B cell (primary cell): Measurements from ENCODE around the gene TYK2. TPM values are rescaled to one million over a fixed set of nuclear protein-coding genes. Genes with fewer than 3 reads are reported as not detected.

ENCODE experiments used
- ATAC-seq: fragments of 200-7000 bp; cut with Tn5 transposase; one replicate; pipeline ENCODE4 v1.10.0; 2021; ENCODE audit warnings: low read depth, mild to moderate bottlenecking, moderate number of reproducible peaks, moderate library complexity
- CTCF ChIA-PET: fragments of 350-600 bp; sonication (Branson Sonifier 250); formaldehyde crosslinking; loops from one replicate; lab custom pipeline; 2021; ENCODE audit warnings: antibody characterized with exemption, inconsistent platforms; lab: Charles Lee
- POLR2A ChIA-PET: fragments of 350-600 bp; sonication (Branson Sonifier 250); formaldehyde crosslinking; loops from one replicate; lab custom pipeline; 2021; ENCODE audit warnings: antibody characterized with exemption; lab: Charles Lee
- DNase-seq: peaks from one replicate; pipeline ENCODE4 v3.0.0; 2013
- H2AFZ ChIP-seq: 2 replicates; pipeline ENCODE4 v1.6.1; 2012; ENCODE audit warnings: mild to moderate bottlenecking, low read depth, low read length; ENCODE audit not compliant: insufficient read depth, poor library complexity, severe bottlenecking
- H3K27ac ChIP-seq, 2 donors: 1 replicate in 1 of 2; 2 replicates in 1 of 2; pipeline ENCODE4 v1.5.1; 2012 to 2013; ENCODE audit warnings: low read length in 2 of 2, mild to moderate bottlenecking in 2 of 2, moderate library complexity in 1 of 2
- H3K27me3 ChIP-seq, 4 experiments: fragments of 200-600 bp in 1 of 4; sonication (generic) in 1 of 4; replicated peaks in 1 of 4; 1 replicate in 2 of 4; 2 replicates in 2 of 4; pipeline versions ENCODE4 v1.6.1 to v1.7.0; 2013 to 2016; ENCODE audit warnings: low read length in 3 of 4, mild to moderate bottlenecking in 2 of 4, mixed read lengths in 1 of 4, moderate library complexity in 1 of 4; ENCODE audit not compliant: insufficient read depth in 4 of 4, control insufficient read depth in 3 of 4; ENCODE audit errors: control extremely low read depth in 1 of 4
- H3K36me3 ChIP-seq, 2 experiments: replicated peaks in 1 of 2; 1 replicate in 1 of 2; 2 replicates in 1 of 2; pipeline versions ENCODE4 v1.6.1 to v1.7.1; 2013; ENCODE audit warnings: low read length in 1 of 2; ENCODE audit not compliant: insufficient read depth in 2 of 2, control insufficient read depth in 1 of 2; ENCODE audit errors: control extremely low read depth in 1 of 2, extremely low read depth in 1 of 2
- H3K4me1 ChIP-seq, 2 donors: fragments of 200-600 bp in 1 of 2; sonication (generic) in 1 of 2; 1 replicate in 1 of 2; 2 replicates in 1 of 2; pipeline versions ENCODE4 v1.5.1 to v1.6.1; 2013 to 2017; ENCODE audit warnings: low read length in 2 of 2; ENCODE audit not compliant: control insufficient read depth in 2 of 2, insufficient read depth in 2 of 2
- H3K4me2 ChIP-seq: replicated peaks from 2 replicates; pipeline ENCODE3; 2012; ENCODE audit warnings: mild to moderate bottlenecking, low read depth, low read length; ENCODE audit not compliant: poor library complexity, severe bottlenecking
- H3K4me3 ChIP-seq, 5 experiments: fragments of 200-600 bp in 1 of 5; sonication (generic) in 1 of 5; 1 replicate in 3 of 5; 2 replicates in 2 of 5; pipeline versions ENCODE4 v1.5.1 to v1.7.0; 2011 to 2016; ENCODE audit warnings: low read length in 4 of 5, mild to moderate bottlenecking in 4 of 5, low read depth in 2 of 5, control low read depth in 1 of 5, moderate library complexity in 1 of 5; ENCODE audit not compliant: insufficient read depth in 1 of 5; ENCODE audit errors: control extremely low read depth in 1 of 5, extremely low read depth in 1 of 5
- H3K79me2 ChIP-seq: fragments of 200-600 bp; sonication (generic); one replicate; pipeline ENCODE4 v1.6.0; 2016; ENCODE audit warnings: low read length; ENCODE audit not compliant: control insufficient read depth, insufficient read depth
- H3K9ac ChIP-seq: fragments of 200-600 bp; sonication (generic); 2 replicates; pipeline ENCODE4 v1.6.1; 2017; ENCODE audit warnings: mild to moderate bottlenecking, low read length, moderate library complexity
- H3K9me3 ChIP-seq, 3 donors: one replicate each; pipeline versions ENCODE4 v1.6.1 to v1.7.1; 2013; ENCODE audit warnings: low read length in 2 of 3; ENCODE audit not compliant: control insufficient read depth in 2 of 3, insufficient read depth in 1 of 3; ENCODE audit errors: control extremely low read depth in 1 of 3
- H4K20me1 ChIP-seq: 2 replicates; pipeline ENCODE4 v1.6.0; 2012; ENCODE audit warnings: mild to moderate bottlenecking, low read length; ENCODE audit not compliant: insufficient read depth, control insufficient read depth, poor library complexity, severe bottlenecking
- H3K27ac Mint-ChIP-seq: one replicate; pipeline ENCODE4 v1.8.0; 2021; ENCODE audit warnings: mixed read lengths
- H3K27me3 Mint-ChIP-seq: one replicate; pipeline ENCODE4 v1.8.0; 2021; ENCODE audit warnings: mixed read lengths
- H3K4me1 Mint-ChIP-seq: one replicate; pipeline ENCODE4 v1.8.0; 2021; ENCODE audit warnings: mixed read lengths
- H3K4me3 Mint-ChIP-seq: one replicate; pipeline ENCODE4 v1.8.0; 2021; ENCODE audit warnings: mixed read lengths
- H3K9me3 Mint-ChIP-seq: one replicate; pipeline ENCODE4 v1.8.0; 2022; ENCODE audit warnings: mixed read lengths; ENCODE audit not compliant: insufficient read depth
- EZH2 ChIP-seq: IDR thresholded peaks from 2 replicates; pipeline ENCODE4 v1.6.1; 2012; ENCODE audit warnings: borderline replicate concordance, low read depth, mild to moderate bottlenecking, moderate library complexity, low read length; ENCODE audit not compliant: insufficient read depth, poor library complexity, severe bottlenecking
- WGBS: methylation state at CpG from one replicate; pipeline ENCODE4 v1.1.5; 2013; ENCODE audit warnings: missing lambda C conversion rate; ENCODE audit not compliant: insufficient coverage; 5-methylcytosine and 5-hydroxymethylcytosine counted together
- intact Hi-C: fragments of 100-400 bp; cut with micrococcal nuclease; formaldehyde crosslinking; loops from one replicate; pipeline ENCODE4 v1.10.0; 2022
- polyA plus RNA-seq: library from polyadenylated mRNA; depleted of rRNA; stranded (reverse); fragments of >200 nt; gene quantifications from 2 replicates; pipeline ENCODE4 v1.2.3, GENCODE V29; 2012
- total RNA-seq, 2 donors: library from RNA; stranded (reverse); fragments of 120-200 nt in 1 of 2; gene quantifications; 1 replicate in 1 of 2; 2 replicates in 1 of 2; pipeline versions ENCODE4 v1.2.3 to v1.2.4, GENCODE V29; 2013 to 2022
- TF ChIP-seq, protein P1 (sequence below): fragments of 200-600 bp; IDR thresholded peaks from one replicate; pipeline ENCODE4 v1.8.0; 2022; ENCODE audit warnings: antibody characterized with exemption, mild to moderate bottlenecking

TYK2 gene
- total and polyA plus RNA-seq, 2 donors (not counting 1 experiment from before 2014, with no cell fraction given), result 337 to 343 TPM

DNA sequence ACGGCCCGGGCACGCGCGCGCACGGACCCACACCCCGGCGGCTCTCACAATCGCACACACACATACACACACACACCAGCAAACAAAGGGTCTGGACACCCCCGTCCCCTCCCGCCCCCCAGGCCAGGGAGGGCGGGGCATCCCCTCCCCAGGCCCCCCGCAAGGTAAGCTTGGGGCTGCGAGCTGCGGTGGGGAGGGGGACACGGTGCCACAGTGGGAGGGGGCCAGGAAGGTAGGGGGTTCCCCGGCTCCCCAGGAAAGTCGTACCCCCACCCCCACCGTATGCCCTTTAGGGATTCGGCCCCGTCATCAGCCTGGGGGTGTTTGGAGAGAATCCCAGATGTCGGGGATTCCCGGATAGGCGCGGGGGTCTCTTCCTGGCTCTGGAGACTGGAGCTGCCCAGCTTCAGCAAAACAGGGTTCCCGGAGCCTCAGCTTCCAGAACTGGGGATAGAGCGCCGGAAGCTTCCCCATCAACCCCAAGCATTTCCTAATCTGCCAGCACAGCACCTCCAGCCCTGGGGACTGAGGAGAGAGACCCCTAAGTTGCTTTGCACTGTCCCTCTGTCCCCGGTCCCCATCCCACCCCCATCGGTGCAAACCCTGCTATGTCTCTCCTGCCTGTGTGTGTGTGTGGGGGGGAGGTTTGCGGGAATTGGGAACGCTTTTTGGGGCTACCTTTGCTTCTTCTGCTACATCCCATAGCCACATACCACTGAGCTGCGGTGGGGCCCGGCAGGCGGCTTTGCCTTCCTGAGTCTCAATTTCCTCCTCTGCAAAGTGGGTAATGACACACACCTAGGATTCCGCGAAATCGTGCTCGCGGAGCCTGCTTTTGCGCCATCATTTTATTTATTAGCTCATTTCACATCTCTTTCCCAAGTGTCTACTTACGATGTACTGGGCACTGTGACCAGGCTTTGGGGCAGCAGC, 24.8 kb upstream of the TYK2 start:
- Mint-ChIP-seq H3K4me1 (peaks cover 77% of the 10 kb centered on the region), H3K9me3 (no peaks in the 10 kb centered on the region), H3K27me3 (no peaks in the 10 kb centered on the region), H3K4me3 (peak overlapping the region; percentile 94), H3K27ac (peak overlapping the region; percentile 71)
- CTCF ChIA-PET, result interaction anchor here (0.6 to 8.1 kb wide), 16 partner anchors 14 to 365 kb away, joined by 3 to 282 read pairs (median 6); partner anchors contain the start of genes ICAM1, PDE4A and QTRT1
- POLR2A ChIA-PET, result interaction anchor here (0.6 to 2.7 kb wide), 7 partner anchors 11 to 303 kb away, joined by 3 to 15 read pairs (median 4); partner anchors contain the start of gene ANGPTL6
- Histone ChIP-seq H3K27me3 (no peaks in the 10 kb centered on the region), H3K79me2 (peaks cover 36% of the 10 kb centered on the region), H4K20me1 (peaks cover 24% of the 10 kb centered on the region), H3K36me3 (no peaks in the 10 kb centered on the region), H3K27ac (peak overlapping the region in 1 of 2 donors; percentile 10), H2AFZ (no peak overlapping the region), H3K4me2 (peak overlapping the region; percentile 98), H3K9ac (peak overlapping the region; percentile 96), H3K4me3 (peak overlapping the region in 4 of 5 experiments; percentile 87 to 98 (median 94)), H3K9me3 (peaks cover 0 to 2% (median 0%) of the 10 kb centered on the region in 3 donors), H3K4me1 (peaks cover 64 to 88% of the 10 kb centered on the region in 2 donors)
- intact Hi-C loops, result loop anchor here (1.0 to 10.0 kb wide), 7 partner anchors 20 to 300 kb away; partner anchors contain the start of genes ANGPTL6, ILF3, KEAP1 and PPAN
- WGBS, result 7% methylated on average over 29 of the region's 43 CpGs
- peak; percentile 59 for DNase-seq
- no peak for ATAC-seq
- no peak for TF ChIP-seq EZH2
- TF ChIP-seq, protein P1, sequence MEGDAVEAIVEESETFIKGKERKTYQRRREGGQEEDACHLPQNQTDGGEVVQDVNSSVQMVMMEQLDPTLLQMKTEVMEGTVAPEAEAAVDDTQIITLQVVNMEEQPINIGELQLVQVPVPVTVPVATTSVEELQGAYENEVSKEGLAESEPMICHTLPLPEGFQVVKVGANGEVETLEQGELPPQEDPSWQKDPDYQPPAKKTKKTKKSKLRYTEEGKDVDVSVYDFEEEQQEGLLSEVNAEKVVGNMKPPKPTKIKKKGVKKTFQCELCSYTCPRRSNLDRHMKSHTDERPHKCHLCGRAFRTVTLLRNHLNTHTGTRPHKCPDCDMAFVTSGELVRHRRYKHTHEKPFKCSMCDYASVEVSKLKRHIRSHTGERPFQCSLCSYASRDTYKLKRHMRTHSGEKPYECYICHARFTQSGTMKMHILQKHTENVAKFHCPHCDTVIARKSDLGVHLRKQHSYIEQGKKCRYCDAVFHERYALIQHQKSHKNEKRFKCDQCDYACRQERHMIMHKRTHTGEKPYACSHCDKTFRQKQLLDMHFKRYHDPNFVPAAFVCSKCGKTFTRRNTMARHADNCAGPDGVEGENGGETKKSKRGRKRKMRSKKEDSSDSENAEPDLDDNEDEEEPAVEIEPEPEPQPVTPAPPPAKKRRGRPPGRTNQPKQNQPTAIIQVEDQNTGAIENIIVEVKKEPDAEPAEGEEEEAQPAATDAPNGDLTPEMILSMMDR, result no peak
